HepG2 (cell line): ENCODE data around the gene CHADL. TPM values are rescaled to one million over a fixed set of nuclear protein-coding genes. Genes with fewer than 3 reads are reported as not detected.

Experiments
- HCFC1 ChIP-seq: fragments of 150-350 bp; IDR thresholded peaks from 2 replicates; pipeline ENCODE4 v1.6.1; 2014; ENCODE audit warnings: low read depth, low read length
- SP1 ChIP-seq, 2 experiments: fragments of 450-650 bp in 1 of 2; sonication (generic) in 1 of 2; formaldehyde crosslinking in 1 of 2; IDR thresholded peaks; 2 replicates each; pipeline versions ENCODE4 v1.4.0 to v1.6.1; 2016 to 2020; ENCODE audit warnings: missing genetic modification reagents in 1 of 2
- TCF7L2 ChIP-seq: IDR thresholded peaks from 2 replicates; pipeline ENCODE4 v1.6.1; 2011; ENCODE audit warnings: mild to moderate bottlenecking, low read depth, low read length, moderate library complexity
- THAP11 ChIP-seq: IDR thresholded peaks from 2 replicates; pipeline ENCODE4 v1.6.1; 2016; ENCODE audit warnings: missing biosample characterization, missing genetic modification reagents
- ZFP36L2 ChIP-seq: sonication (generic); formaldehyde crosslinking; IDR thresholded peaks from 2 replicates; pipeline ENCODE4 v1.4.0; 2020; ENCODE audit warnings: missing genetic modification reagents
- ZNF224 ChIP-seq: sonication (generic); formaldehyde crosslinking; IDR thresholded peaks from 2 replicates; pipeline ENCODE4 v1.5.0; 2020; ENCODE audit warnings: mild to moderate bottlenecking, missing genetic modification reagents
- polyA plus RNA-seq, 8 experiments: library from polyadenylated mRNA; depleted of rRNA in 3 of 8; stranded (reverse) in 7 of 8; unstranded in 1 of 8; fragments of >200 nt; fragmentation: Illumina TruSeq in 4 of 8; extraction: Trizol in 4 of 8; gene quantifications; 2 replicates each; pipeline versions ENCODE4 v1.2.1 to v1.2.3, GENCODE V29; 2011 to 2016; ENCODE audit warnings: low read depth in 4 of 8, missing spikeins in 1 of 8, mixed read lengths in 1 of 8; ENCODE audit not compliant: insufficient read depth in 1 of 8
- total RNA-seq, 5 experiments: library from RNA; depleted of rRNA; stranded (reverse); fragments of >200 nt; fragmentation: Illumina TruSeq; extraction: Trizol; gene quantifications; 2 replicates each; pipeline ENCODE4 v1.2.3, GENCODE V29; 2016; ENCODE audit warnings: low read depth in 1 of 5
- TF ChIP-seq, protein P1 (sequence below): IDR thresholded peaks from 2 replicates; pipeline ENCODE4 v1.6.1; 2012; ENCODE audit warnings: low read length, improper control_type of control experiment
- TF ChIP-seq, protein P2 (sequence below): sonication (generic); formaldehyde crosslinking; IDR thresholded peaks from 2 replicates; pipeline ENCODE4 v1.5.0; 2020; ENCODE audit warnings: mild to moderate bottlenecking, missing genetic modification reagents
- TF ChIP-seq, protein P3 (sequence below), 2 experiments: sonication (generic) in 1 of 2; formaldehyde crosslinking in 1 of 2; IDR thresholded peaks; 2 replicates each; pipeline versions ENCODE4 v1.5.1 to v1.6.1; 2011 to 2020; ENCODE audit warnings: borderline replicate concordance in 1 of 2, low read depth in 1 of 2, low read length in 1 of 2, mild to moderate bottlenecking in 1 of 2, missing genetic modification reagents in 1 of 2, moderate library complexity in 1 of 2
- TF ChIP-seq, protein P4 (sequence below): sonication (generic); formaldehyde crosslinking; IDR thresholded peaks from 2 replicates; pipeline ENCODE4 v1.4.0; 2020; ENCODE audit warnings: missing genetic modification reagents, mild to moderate bottlenecking, borderline replicate concordance

CHADL gene
- total and polyA plus RNA-seq, 2 of the 13 experiments (the other 11 are each of a cell fraction or from before 2014, with no cell fraction given) = 2.8 to 8.1 TPM

DNA sequence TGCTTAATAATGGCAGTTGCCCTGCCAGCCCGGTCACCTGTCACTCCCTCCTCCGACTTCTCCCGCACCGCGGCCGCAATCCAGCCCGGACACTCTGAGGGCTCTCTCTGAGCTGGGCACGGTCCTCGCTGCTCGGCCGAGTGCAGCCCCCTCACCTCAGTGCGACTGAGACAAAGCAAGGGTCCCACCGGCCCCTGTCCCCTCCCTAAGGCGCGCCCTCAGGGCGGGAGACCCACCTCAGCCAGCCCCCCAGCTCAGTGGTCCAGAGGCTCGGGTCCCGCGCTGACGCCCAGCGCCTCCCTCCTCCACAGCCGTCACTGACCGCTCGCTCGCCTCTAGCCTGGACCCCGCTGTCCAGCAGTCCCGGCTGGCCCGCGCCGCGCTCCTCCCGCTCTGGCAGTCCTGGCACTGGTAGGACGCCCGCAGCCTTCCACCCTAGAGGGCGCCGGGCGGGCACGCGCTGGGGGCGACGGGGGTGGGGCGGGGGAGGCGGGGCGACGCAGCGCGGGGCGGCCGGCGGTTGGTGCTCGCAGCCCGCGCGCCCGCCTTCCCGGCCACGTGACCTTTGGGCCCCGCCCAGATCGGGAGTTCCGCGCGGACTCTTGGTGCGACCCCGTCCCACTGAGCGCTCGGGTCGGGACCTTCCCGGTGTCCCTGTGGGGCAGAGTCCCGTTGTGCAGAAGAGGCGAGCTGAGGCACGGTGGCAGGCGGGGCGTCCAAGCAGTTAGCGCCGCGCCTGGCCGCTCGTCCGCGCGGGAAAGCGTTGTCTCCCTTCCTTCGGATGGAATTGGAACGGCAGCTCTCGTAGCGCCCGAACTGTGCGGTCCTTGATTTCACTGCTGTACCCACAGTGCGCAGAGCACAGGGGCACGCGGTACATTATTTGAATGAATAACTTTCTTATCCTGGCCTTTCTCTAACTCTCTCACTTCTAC is 43.4 kb downstream of the CHADL start (continued):
- TF ChIP-seq, protein P1, sequence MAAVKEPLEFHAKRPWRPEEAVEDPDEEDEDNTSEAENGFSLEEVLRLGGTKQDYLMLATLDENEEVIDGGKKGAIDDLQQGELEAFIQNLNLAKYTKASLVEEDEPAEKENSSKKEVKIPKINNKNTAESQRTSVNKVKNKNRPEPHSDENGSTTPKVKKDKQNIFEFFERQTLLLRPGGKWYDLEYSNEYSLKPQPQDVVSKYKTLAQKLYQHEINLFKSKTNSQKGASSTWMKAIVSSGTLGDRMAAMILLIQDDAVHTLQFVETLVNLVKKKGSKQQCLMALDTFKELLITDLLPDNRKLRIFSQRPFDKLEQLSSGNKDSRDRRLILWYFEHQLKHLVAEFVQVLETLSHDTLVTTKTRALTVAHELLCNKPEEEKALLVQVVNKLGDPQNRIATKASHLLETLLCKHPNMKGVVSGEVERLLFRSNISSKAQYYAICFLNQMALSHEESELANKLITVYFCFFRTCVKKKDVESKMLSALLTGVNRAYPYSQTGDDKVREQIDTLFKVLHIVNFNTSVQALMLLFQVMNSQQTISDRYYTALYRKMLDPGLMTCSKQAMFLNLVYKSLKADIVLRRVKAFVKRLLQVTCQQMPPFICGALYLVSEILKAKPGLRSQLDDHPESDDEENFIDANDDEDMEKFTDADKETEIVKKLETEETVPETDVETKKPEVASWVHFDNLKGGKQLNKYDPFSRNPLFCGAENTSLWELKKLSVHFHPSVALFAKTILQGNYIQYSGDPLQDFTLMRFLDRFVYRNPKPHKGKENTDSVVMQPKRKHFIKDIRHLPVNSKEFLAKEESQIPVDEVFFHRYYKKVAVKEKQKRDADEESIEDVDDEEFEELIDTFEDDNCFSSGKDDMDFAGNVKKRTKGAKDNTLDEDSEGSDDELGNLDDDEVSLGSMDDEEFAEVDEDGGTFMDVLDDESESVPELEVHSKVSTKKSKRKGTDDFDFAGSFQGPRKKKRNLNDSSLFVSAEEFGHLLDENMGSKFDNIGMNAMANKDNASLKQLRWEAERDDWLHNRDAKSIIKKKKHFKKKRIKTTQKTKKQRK = no peak
- TF ChIP-seq ZNF224 = no peak
- TF ChIP-seq HCFC1 = no peak
- TF ChIP-seq SP1 (IDR thresholded peaks at IDR 0.05) = no peak
- TF ChIP-seq SP1 (CRISPR knock-in tag; IDR thresholded peaks at IDR 0.05) = peak; percentile 71
- TF ChIP-seq, protein P2, sequence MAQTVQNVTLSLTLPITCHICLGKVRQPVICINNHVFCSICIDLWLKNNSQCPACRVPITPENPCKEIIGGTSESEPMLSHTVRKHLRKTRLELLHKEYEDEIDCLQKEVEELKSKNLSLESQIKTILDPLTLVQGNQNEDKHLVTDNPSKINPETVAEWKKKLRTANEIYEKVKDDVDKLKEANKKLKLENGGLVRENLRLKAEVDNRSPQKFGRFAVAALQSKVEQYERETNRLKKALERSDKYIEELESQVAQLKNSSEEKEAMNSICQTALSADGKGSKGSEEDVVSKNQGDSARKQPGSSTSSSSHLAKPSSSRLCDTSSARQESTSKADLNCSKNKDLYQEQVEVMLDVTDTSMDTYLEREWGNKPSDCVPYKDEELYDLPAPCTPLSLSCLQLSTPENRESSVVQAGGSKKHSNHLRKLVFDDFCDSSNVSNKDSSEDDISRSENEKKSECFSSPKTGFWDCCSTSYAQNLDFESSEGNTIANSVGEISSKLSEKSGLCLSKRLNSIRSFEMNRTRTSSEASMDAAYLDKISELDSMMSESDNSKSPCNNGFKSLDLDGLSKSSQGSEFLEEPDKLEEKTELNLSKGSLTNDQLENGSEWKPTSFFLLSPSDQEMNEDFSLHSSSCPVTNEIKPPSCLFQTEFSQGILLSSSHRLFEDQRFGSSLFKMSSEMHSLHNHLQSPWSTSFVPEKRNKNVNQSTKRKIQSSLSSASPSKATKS (CRISPR knock-in tag) = no peak
- TF ChIP-seq ZFP36L2 (CRISPR knock-in tag) = no peak
- TF ChIP-seq, protein P3, sequence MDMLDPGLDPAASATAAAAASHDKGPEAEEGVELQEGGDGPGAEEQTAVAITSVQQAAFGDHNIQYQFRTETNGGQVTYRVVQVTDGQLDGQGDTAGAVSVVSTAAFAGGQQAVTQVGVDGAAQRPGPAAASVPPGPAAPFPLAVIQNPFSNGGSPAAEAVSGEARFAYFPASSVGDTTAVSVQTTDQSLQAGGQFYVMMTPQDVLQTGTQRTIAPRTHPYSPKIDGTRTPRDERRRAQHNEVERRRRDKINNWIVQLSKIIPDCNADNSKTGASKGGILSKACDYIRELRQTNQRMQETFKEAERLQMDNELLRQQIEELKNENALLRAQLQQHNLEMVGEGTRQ (IDR thresholded peaks at IDR 0.05; ENCODE audit: low read depth, low read length) = peak; percentile 79
- TF ChIP-seq, protein P3 (CRISPR knock-in tag; IDR thresholded peaks at IDR 0.05; ENCODE audit: borderline replicate concordance) = peak; percentile 84
- TF ChIP-seq THAP11 = no peak
- TF ChIP-seq, protein P4, sequence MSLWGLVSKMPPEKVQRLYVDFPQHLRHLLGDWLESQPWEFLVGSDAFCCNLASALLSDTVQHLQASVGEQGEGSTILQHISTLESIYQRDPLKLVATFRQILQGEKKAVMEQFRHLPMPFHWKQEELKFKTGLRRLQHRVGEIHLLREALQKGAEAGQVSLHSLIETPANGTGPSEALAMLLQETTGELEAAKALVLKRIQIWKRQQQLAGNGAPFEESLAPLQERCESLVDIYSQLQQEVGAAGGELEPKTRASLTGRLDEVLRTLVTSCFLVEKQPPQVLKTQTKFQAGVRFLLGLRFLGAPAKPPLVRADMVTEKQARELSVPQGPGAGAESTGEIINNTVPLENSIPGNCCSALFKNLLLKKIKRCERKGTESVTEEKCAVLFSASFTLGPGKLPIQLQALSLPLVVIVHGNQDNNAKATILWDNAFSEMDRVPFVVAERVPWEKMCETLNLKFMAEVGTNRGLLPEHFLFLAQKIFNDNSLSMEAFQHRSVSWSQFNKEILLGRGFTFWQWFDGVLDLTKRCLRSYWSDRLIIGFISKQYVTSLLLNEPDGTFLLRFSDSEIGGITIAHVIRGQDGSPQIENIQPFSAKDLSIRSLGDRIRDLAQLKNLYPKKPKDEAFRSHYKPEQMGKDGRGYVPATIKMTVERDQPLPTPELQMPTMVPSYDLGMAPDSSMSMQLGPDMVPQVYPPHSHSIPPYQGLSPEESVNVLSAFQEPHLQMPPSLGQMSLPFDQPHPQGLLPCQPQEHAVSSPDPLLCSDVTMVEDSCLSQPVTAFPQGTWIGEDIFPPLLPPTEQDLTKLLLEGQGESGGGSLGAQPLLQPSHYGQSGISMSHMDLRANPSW (CRISPR knock-in tag) = no peak
- no peak for TF ChIP-seq TCF7L2
